ENCODE results near the gene NEDD4L.

DNA sequence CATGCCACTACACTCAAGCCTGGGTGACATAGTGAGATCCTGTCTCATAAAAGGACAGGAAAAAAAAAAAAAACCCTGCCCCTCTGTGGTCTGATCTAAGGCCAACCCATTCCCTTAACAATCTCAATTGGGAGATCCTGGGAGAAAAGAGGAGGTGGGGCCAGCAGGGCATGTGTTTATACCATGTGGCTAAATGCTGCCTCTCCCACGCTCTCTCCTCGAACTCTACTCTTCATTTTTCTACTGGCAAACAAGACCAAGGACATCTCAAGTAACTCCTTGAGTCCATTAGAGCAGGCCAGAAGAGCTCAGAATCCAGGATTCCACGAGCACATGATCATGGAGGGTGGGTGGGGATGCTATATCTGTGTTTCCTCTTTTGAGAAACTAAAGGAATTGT, 16.7 kb upstream of the NEDD4L start:
- TF ChIP-seq SUZ12 (IDR thresholded peaks at IDR 0.05; ENCODE audit: extremely low read depth, insufficient read depth, insufficient read length), result no peak
- no peak for TF ChIP-seq ZNF274 (IDR thresholded peaks at IDR 0.05; ENCODE audit: low read depth, low read length)

All from NT2/D1 (cell line).